ENCODE measurements around the gene HHIP.

The HHIP gene

GRCh38 chr4:144715230-144715629 lies 69.3 kb downstream of the HHIP start:
- Histone ChIP-seq H3K4me1 (no peaks in the 10 kb centered on the region), H3K36me3 (no peaks in the 10 kb centered on the region), H3K9me3 (no peaks in the 10 kb centered on the region), H3K27me3 (no peaks in the 10 kb centered on the region; the same call in 1 of the 2 replicates), H3K4me3 (ENCODE audit: low read depth, low read length) (no peak overlapping the region)
- no peak for DNase-seq
- no peak for TF ChIP-seq CTCF (IDR thresholded peaks at IDR 0.05; ENCODE audit: low read depth, low read length)

- no peaks in the 10 kb centered on the region for H3K36me3 ChIP-seq
- no peak for DNase-seq
- no peaks in the 10 kb centered on the region; the same call in 1 of the 2 replicates for H3K27me3 ChIP-seq
- H3K4me3 ChIP-seq (ENCODE audit: low read depth, low read length), result no peak overlapping the region
- H3K9me3 ChIP-seq, result no peaks in the 10 kb centered on the region
- no peaks in the 10 kb centered on the region for H3K4me1 ChIP-seq
- no peak for TF ChIP-seq CTCF (IDR thresholded peaks at IDR 0.05; ENCODE audit: low read depth, low read length)
These were observed 70.8 kb downstream of the HHIP start for GRCh38 chr4:144716778-144717177.

GRCh38 chr4:144718958-144719512 lies 73.1 kb downstream of the HHIP start:
- Histone ChIP-seq H3K27me3 (no peaks in the 10 kb centered on the region; the same call in 1 of the 2 replicates), H3K36me3 (no peaks in the 10 kb centered on the region), H3K4me1 (no peaks in the 10 kb centered on the region), H3K4me3 (ENCODE audit: low read depth, low read length) (no peak overlapping the region), H3K9me3 (no peaks in the 10 kb centered on the region)
- no peak for TF ChIP-seq CTCF (IDR thresholded peaks at IDR 0.05; ENCODE audit: low read depth, low read length)
- no peak for DNase-seq

- H3K36me3 ChIP-seq, result no peaks in the 10 kb centered on the region
- no peak for DNase-seq
- no peaks in the 10 kb centered on the region for H3K4me1 ChIP-seq
- TF ChIP-seq CTCF (IDR thresholded peaks at IDR 0.05; ENCODE audit: low read depth, low read length), result no peak
- H3K27me3 ChIP-seq, result no peaks in the 10 kb centered on the region; the same call in 1 of the 2 replicates
- H3K4me3 ChIP-seq (ENCODE audit: low read depth, low read length), result no peak overlapping the region
- no peaks in the 10 kb centered on the region for H3K9me3 ChIP-seq
These were observed 74.5 kb downstream of the HHIP start for GRCh38 chr4:144720491-144720890.

- H3K36me3 ChIP-seq, result no peaks in the 10 kb centered on the region
- H3K27me3 ChIP-seq, result no peaks in the 10 kb centered on the region; the same call in 1 of the 2 replicates
- no peaks in the 10 kb centered on the region for H3K9me3 ChIP-seq
- H3K4me1 ChIP-seq, result no peaks in the 10 kb centered on the region
- no peak for DNase-seq
- H3K4me3 ChIP-seq (ENCODE audit: low read depth, low read length), result no peak overlapping the region
- TF ChIP-seq CTCF (IDR thresholded peaks at IDR 0.05; ENCODE audit: low read depth, low read length), result no peak
These were observed 76.0 kb downstream of the HHIP start for GRCh38 chr4:144721994-144722393.

GRCh38 chr4:144723471-144723870 lies 77.5 kb downstream of the HHIP start:
- Histone ChIP-seq H3K4me1 (no peaks in the 10 kb centered on the region), H3K27me3 (no peaks in the 10 kb centered on the region; the same call in 1 of the 2 replicates), H3K4me3 (ENCODE audit: low read depth, low read length) (no peak overlapping the region), H3K36me3 (no peaks in the 10 kb centered on the region), H3K9me3 (no peaks in the 10 kb centered on the region)
- TF ChIP-seq CTCF (IDR thresholded peaks at IDR 0.05; ENCODE audit: low read depth, low read length), result no peak
- DNase-seq, result no peak
